T-cell (primary cell): ENCODE data around the gene PRSS1. TPM values are rescaled to one million over a fixed set of nuclear protein-coding genes. Genes with fewer than 3 reads are reported as not detected.

Experiments
- ATAC-seq, 4 experiments: fragments of 200-7000 bp in 3 of 4; fragments of 150-1000 bp in 1 of 4; cut with Tn5 transposase; replicated peaks in 1 of 4; 1 replicate in 3 of 4; 2 replicates in 1 of 4; pipeline ENCODE4 v1.10.0; 2021; ENCODE audit warnings: moderate library complexity in 3 of 4, mild to moderate bottlenecking in 2 of 4, moderate number of reproducible peaks in 1 of 4
- CTCF ChIA-PET, 2 donors: fragments of 300-600 bp; sonication (Branson Sonifier 250); formaldehyde crosslinking; loops; one replicate each; lab custom pipeline; 2022; ENCODE audit warnings: antibody characterized with exemption in 2 of 2; lab: Charles Lee
- POLR2A ChIA-PET, 2 donors: fragments of 300-600 bp; sonication (Branson Sonifier 250); formaldehyde crosslinking; loops; one replicate each; lab custom pipeline; 2022; ENCODE audit warnings: antibody characterized with exemption in 2 of 2; lab: Charles Lee
- DNase-seq, 35 experiments: peaks; one replicate each; pipeline versions ENCODE4 v3.0.0 to v3.0.0-alpha.2; 2013 to 2023
- H3K27ac ChIP-seq: one replicate; pipeline ENCODE4 v1.5.1; 2013; ENCODE audit warnings: low read length
- H3K27me3 ChIP-seq, 2 experiments: replicated peaks in 1 of 2; 1 replicate in 1 of 2; 2 replicates in 1 of 2; pipeline versions ENCODE4 v1.6.1 to v1.7.0; 2013; ENCODE audit warnings: low read length in 1 of 2, mixed read lengths in 1 of 2; ENCODE audit not compliant: control insufficient read depth in 2 of 2, insufficient read depth in 2 of 2; ENCODE audit errors: extremely low read depth in 1 of 2
- H3K36me3 ChIP-seq, 2 donors: 1 replicate in 1 of 2; 2 replicates in 1 of 2; pipeline versions ENCODE4 v1.6.1 to v1.7.0; 2013; ENCODE audit warnings: low read length in 1 of 2; ENCODE audit not compliant: control insufficient read depth in 2 of 2, insufficient read depth in 1 of 2; ENCODE audit errors: extremely low read depth in 1 of 2
- H3K4me1 ChIP-seq, 2 experiments: 1 replicate in 1 of 2; 2 replicates in 1 of 2; pipeline versions ENCODE4 v1.6.1 to v1.7.0; 2013; ENCODE audit warnings: low read length in 2 of 2, mixed read lengths in 1 of 2; ENCODE audit not compliant: insufficient read depth in 2 of 2, control insufficient read depth in 1 of 2; ENCODE audit errors: extremely low read depth in 1 of 2
- H3K4me3 ChIP-seq, 2 donors: 1 replicate in 1 of 2; 2 replicates in 1 of 2; pipeline versions ENCODE4 v1.5.1 to v1.7.0; 2013; ENCODE audit warnings: mild to moderate bottlenecking in 2 of 2, low read length in 1 of 2, moderate library complexity in 1 of 2; ENCODE audit not compliant: control insufficient read depth in 1 of 2; ENCODE audit errors: extremely low read depth in 1 of 2
- H3K9me3 ChIP-seq: 2 replicates; pipeline ENCODE4 v1.7.0; 2013
- H3K27ac Mint-ChIP-seq, 2 donors: one replicate each; pipeline ENCODE4 v1.8.0; 2020 to 2021; ENCODE audit warnings: mild to moderate bottlenecking in 2 of 2, mixed read lengths in 2 of 2
- H3K27me3 Mint-ChIP-seq, 2 donors: one replicate each; pipeline ENCODE4 v1.8.0; 2021 to 2022; ENCODE audit warnings: mixed read lengths in 2 of 2
- H3K36me3 Mint-ChIP-seq: one replicate; pipeline ENCODE4 v1.8.0; 2021; ENCODE audit warnings: mixed read lengths
- H3K4me1 Mint-ChIP-seq, 3 donors: one replicate each; pipeline ENCODE4 v1.8.0; 2020 to 2022; ENCODE audit warnings: mixed read lengths in 3 of 3, mild to moderate bottlenecking in 1 of 3
- H3K4me3 Mint-ChIP-seq, 3 donors: one replicate each; pipeline ENCODE4 v1.8.0; 2020 to 2022; ENCODE audit warnings: mild to moderate bottlenecking in 3 of 3, mixed read lengths in 3 of 3, moderate library complexity in 3 of 3
- H3K9me3 Mint-ChIP-seq, 3 donors: one replicate each; pipeline ENCODE4 v1.8.0; 2020 to 2022; ENCODE audit warnings: mixed read lengths in 3 of 3
- WGBS: methylation state at CpG from one replicate; pipeline ENCODE4 v1.1.5; 2013; ENCODE audit warnings: missing lambda C conversion rate; ENCODE audit not compliant: insufficient coverage; 5-methylcytosine and 5-hydroxymethylcytosine counted together
- total RNA-seq, 35 experiments: library from RNA in 6 of 35; stranded (reverse) in 6 of 35; fragments of 120-200 nt in 1 of 35; gene quantifications; one replicate each; pipeline versions ENCODE4 v1.2.1 to v1.2.4 and lab custom pipeline; 2013 to 2026

The PRSS1 gene
- total RNA-seq, 5 donors from 2014 or later (not counting 1 experiment from before 2014, with no cell fraction given), result 16.0 to 23.7 (median 20.8) TPM; not detected in 2

DNA sequence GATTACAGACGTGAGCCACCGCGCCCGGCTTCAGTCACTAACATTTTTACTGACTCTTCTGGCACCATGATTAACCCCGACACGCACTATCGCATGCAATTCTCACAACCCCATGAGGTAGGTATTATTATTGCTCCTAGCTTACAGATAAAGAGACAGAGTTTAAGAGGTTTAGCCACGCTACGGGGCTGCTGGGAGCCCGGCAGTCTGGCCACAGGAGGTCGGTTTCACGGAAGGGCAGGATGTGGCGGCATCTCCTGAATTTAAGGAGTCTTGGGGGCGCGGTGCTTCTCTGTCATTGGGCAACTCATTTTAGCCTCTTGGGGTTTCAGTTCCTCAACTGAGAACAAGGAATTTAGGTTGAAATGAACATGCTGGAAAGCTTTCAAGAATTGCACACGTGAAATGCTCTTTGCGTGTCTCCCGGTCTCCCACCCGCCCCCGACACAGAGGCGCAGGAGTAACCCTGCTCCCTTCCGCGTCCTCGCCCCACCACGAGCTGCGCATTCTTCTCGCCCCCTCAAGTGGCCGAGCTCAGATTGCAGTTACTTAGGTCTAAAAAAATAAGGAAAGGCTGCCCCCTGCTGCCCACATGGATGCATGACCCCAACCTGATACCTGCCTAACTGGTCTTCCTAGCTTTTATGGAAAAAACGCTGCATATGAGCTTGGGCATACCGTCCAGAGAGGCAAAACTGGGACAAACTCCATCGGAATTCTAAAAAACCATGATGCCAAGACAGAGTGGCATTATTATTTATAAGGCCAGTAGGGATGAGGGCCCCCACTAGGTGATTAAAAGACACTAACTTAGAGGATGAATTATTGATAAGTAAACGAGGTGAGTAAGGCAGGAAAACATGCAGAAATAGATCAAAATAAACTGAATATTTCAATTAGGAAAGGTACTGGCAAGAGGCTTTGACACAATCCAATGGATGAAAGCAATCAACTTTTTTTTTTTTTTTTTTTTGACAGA, 33.9 kb downstream of the PRSS1 start:
- peak overlapping the region; percentile 74 to 82 (median 75) for H3K4me3 Mint-ChIP-seq
- H3K27ac ChIP-seq, result peak overlapping the region; percentile 97
- ChIA-PET CTCF (interaction anchor here (0.6 to 10.0 kb wide), 39 partner anchors 11 to 1167 kb away, joined by 3 to 382 read pairs (median 5); no protein-coding TSS in a partner anchor), POLR2A (interaction anchor here (0.6 to 12.9 kb wide), 7 partner anchors 15 to 151 kb away, joined by 3 to 577 read pairs (median 4); no protein-coding TSS in a partner anchor)
- H3K4me1 Mint-ChIP-seq, result peaks cover 7 to 15% (median 9%) of the 10 kb centered on the region in 3 donors
- H3K27me3 ChIP-seq, result no peaks in the 10 kb centered on the region
- peaks cover 9% of the 10 kb centered on the region for H3K36me3 Mint-ChIP-seq
- H3K27ac Mint-ChIP-seq, result peak overlapping the region; percentile 90
- peak overlapping the region in 1 of 2 donors; percentile 48 for H3K4me3 ChIP-seq
- peaks cover 0 to 2% of the 10 kb centered on the region in 2 donors for H3K36me3 ChIP-seq
- no peaks in the 10 kb centered on the region for H3K9me3 Mint-ChIP-seq
- DNase-seq, result peak; percentile 58 to 90 (median 77)
- 0% methylated on average over 15 of the region's 32 CpGs for WGBS
- H3K9me3 ChIP-seq, result no peaks in the 10 kb centered on the region
- no peaks in the 10 kb centered on the region for H3K27me3 Mint-ChIP-seq
- ATAC-seq, result peak; percentile 32 to 59 (median 50)
- peaks cover 3 to 15% of the 10 kb centered on the region in 2 experiments for H3K4me1 ChIP-seq

DNA sequence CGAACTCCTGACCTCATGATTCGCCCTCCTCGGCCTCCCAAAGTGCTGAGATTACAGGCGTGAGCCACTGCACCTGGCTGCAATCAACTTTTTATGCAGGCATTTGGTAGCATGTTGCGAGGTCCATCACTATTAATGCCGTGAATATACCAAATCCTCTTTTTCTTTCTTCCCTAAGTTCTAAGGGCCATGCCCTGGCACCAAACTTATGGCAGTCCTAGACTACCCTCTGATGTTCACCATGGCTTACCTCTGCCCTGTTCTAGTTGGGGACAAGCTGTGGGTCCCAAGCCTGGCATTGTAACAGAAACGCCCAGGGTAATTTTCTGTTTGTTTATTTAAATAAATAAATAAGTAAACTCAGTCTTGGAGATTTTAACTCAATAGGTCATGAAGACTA, 34.8 kb downstream of the PRSS1 start:
- no peak for DNase-seq
- H3K9me3 ChIP-seq, result no peaks in the 10 kb centered on the region
- H3K27ac ChIP-seq, result peak overlapping the region; percentile 97
- ChIA-PET CTCF (interaction anchor here (0.7 to 10.0 kb wide), 12 partner anchors 9 to 175 kb away, joined by 3 to 382 read pairs (median 14); no protein-coding TSS in a partner anchor), POLR2A (interaction anchor here (0.6 to 12.9 kb wide), 12 partner anchors 10 to 598 kb away, joined by 3 to 577 read pairs (median 10); no protein-coding TSS in a partner anchor)
- H3K4me3 ChIP-seq, result no peak overlapping the region
- no CpG with 5 or more reads among the region's 7 CpGs for WGBS
- no peaks in the 10 kb centered on the region for H3K27me3 ChIP-seq
- Mint-ChIP-seq H3K36me3 (peaks cover 18% of the 10 kb centered on the region), H3K27me3 (no peaks in the 10 kb centered on the region), H3K4me3 (peak overlapping the region in 2 of 3 donors; percentile 93 to 96), H3K9me3 (no peaks in the 10 kb centered on the region), H3K4me1 (peaks cover 7 to 16% (median 9%) of the 10 kb centered on the region in 3 donors), H3K27ac (peak overlapping the region; percentile 90)
- peaks cover 0 to 9% of the 10 kb centered on the region in 2 donors for H3K36me3 ChIP-seq
- no peak for ATAC-seq
- peaks cover 3 to 15% of the 10 kb centered on the region in 2 experiments for H3K4me1 ChIP-seq

DNA sequence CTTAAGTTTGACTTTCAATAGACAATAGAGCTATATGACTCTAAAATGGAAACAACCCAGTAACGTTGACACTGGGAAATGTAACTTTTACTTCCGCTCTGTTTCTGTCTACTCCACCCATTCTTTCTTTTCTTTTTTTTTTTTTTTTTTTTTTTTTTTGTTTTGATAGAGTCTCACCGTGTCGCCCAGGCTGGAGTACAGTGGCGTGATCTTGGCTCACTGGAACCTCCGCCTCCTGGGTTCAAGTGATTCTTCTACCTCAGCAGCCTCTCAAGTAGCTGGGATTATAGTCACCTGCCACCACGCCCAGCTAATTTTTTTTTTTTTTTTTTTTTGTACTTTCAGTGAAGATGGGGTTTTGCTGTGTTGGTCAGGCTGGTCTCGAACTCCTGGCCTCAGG, 35.4 kb downstream of the PRSS1 start:
- WGBS, result no CpG with 5 or more reads among the region's 8 CpGs
- Histone ChIP-seq H3K27ac (peak overlapping the region; percentile 97), H3K4me3 (peak overlapping the region in 1 of 2 donors; percentile 91), H3K36me3 (peaks cover 0 to 9% of the 10 kb centered on the region in 2 donors), H3K4me1 (peaks cover 3 to 15% of the 10 kb centered on the region in 2 experiments), H3K27me3 (no peaks in the 10 kb centered on the region), H3K9me3 (no peaks in the 10 kb centered on the region)
- H3K4me1 Mint-ChIP-seq, result peaks cover 7 to 20% (median 9%) of the 10 kb centered on the region in 3 donors
- peak overlapping the region; percentile 96 to 100 for H3K27ac Mint-ChIP-seq
- H3K9me3 Mint-ChIP-seq, result no peaks in the 10 kb centered on the region
- ATAC-seq (peak in 2 of 4 experiments; percentile 7 to 36), DNase-seq (peak in 23 of 35 experiments; percentile 13 to 71 (median 46))
- ChIA-PET CTCF (interaction anchor here (0.5 to 10.0 kb wide), 16 partner anchors 8 to 422 kb away, joined by 3 to 382 read pairs (median 10); no protein-coding TSS in a partner anchor), POLR2A (interaction anchor here (0.6 to 12.9 kb wide), 18 partner anchors 8 to 1770 kb away, joined by 3 to 577 read pairs (median 8); partner anchors contain the start of gene MRPS33 (in 1 of the 2))
- H3K27me3 Mint-ChIP-seq, result no peaks in the 10 kb centered on the region
- H3K4me3 Mint-ChIP-seq, result peak overlapping the region; percentile 55 to 96 (median 93)
- peaks cover 24% of the 10 kb centered on the region for H3K36me3 Mint-ChIP-seq

DNA sequence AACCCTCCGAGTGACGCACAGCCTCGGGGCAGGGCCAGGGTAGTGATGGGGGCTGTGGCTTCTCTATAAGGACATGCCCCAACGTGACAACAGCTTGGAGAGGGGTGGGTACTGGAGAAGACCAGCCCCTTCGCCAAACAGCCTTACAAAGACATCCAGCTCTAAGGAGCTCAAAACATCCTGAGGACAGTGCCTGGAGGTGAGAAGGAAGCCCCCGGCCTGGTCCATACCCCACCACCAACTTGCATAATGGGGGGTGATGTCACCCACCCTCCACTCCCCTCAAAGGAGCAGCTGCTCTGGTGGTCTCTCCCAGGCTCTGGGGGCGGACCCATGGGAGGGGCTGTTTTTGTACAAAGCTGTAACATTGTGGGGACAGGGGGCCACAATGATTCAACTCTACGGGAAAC, 36.6 kb downstream of the PRSS1 start:
- CTCF ChIA-PET, result interaction anchor here (0.6 to 10.0 kb wide), 14 partner anchors 10 to 525 kb away, joined by 3 to 382 read pairs (median 6); partner anchors contain the start of gene GSTK1 (in 1 of the 2)

DNA sequence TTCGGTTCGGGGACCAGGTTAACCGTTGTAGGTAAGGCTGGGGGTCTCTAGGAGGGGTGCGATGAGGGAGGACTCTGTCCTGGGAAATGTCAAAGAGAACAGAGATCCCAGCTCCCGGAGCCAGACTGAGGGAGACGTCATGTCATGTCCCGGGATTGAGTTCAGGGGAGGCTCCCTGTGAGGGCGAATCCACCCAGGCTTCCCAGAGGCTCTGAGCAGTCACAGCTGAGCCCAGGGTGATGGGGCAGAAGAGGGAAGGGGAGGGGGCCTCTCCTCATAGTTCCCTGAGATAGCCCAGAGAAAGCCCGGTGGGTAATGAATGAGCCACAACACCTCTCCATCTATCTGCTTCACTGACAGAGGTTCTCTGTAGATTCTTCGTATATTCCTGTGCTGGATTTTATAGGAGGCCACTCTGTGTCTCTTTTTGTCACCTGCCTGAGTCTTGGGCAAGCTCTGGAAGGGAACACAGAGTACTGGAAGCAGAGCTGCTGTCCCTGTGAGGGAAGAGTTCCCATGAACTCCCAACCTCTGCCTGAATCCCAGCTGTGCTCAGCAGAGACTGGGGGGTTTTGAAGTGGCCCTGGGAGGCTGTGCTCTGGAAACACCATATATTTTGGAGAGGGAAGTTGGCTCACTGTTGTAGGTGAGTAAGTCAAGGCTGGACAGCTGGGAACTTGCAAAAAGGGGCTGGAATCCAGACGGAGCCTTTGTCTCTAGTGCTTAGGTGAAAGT, 37.9 kb downstream of the PRSS1 start:
- H3K4me1 ChIP-seq, result peaks cover 10 to 28% of the 10 kb centered on the region in 2 experiments
- Mint-ChIP-seq H3K4me3 (peak overlapping the region; percentile 93 to 97 (median 96)), H3K36me3 (peaks cover 45% of the 10 kb centered on the region), H3K27me3 (no peaks in the 10 kb centered on the region), H3K27ac (peak overlapping the region; percentile 99 to 100), H3K9me3 (no peaks in the 10 kb centered on the region), H3K4me1 (peaks cover 13 to 36% (median 19%) of the 10 kb centered on the region in 3 donors)
- ChIA-PET POLR2A (interaction anchor here (1.4 to 12.9 kb wide), 6 partner anchors 10 to 151 kb away, joined by 4 to 577 read pairs (median 154); no protein-coding TSS in a partner anchor), CTCF (interaction anchor here in 1 of 2 donors (1.6 to 10.0 kb wide), 2 partner anchors 11 to 23 kb away, joined by 5 to 382 read pairs; no protein-coding TSS in a partner anchor)
- DNase-seq (peak in 5 of 35 experiments; percentile 1 to 31 (median 5)), ATAC-seq (no peak)
- peaks cover 0 to 27% of the 10 kb centered on the region in 2 donors for H3K36me3 ChIP-seq
- H3K9me3 ChIP-seq, result no peaks in the 10 kb centered on the region
- WGBS, result no CpG with 5 or more reads among the region's 11 CpGs
- H3K4me3 ChIP-seq, result peak overlapping the region; percentile 79 to 91
- no peaks in the 10 kb centered on the region for H3K27me3 ChIP-seq
- peak overlapping the region; percentile 97 for H3K27ac ChIP-seq

More for the DNA sequence above, 36.6 kb downstream of the PRSS1 start:
- peak; percentile 71 to 85 (median 78) for ATAC-seq
- Histone ChIP-seq H3K27me3 (no peaks in the 10 kb centered on the region), H3K4me1 (peaks cover 5 to 17% of the 10 kb centered on the region in 2 experiments), H3K27ac (peak overlapping the region; percentile 97), H3K4me3 (peak overlapping the region in 1 of 2 donors; percentile 91), H3K36me3 (peaks cover 0 to 18% of the 10 kb centered on the region in 2 donors), H3K9me3 (no peaks in the 10 kb centered on the region)
- H3K9me3 Mint-ChIP-seq, result no peaks in the 10 kb centered on the region
- peaks cover 7 to 28% (median 13%) of the 10 kb centered on the region in 3 donors for H3K4me1 Mint-ChIP-seq
- POLR2A ChIA-PET, result interaction anchor here (0.6 to 12.9 kb wide), 16 partner anchors 12 to 622 kb away, joined by 3 to 577 read pairs (median 8); no protein-coding TSS in a partner anchor
- peaks cover 35% of the 10 kb centered on the region for H3K36me3 Mint-ChIP-seq
- H3K4me3 Mint-ChIP-seq, result peak overlapping the region; percentile 82 to 96 (median 93)
- WGBS, result no CpG with 5 or more reads among the region's 8 CpGs
- H3K27ac Mint-ChIP-seq, result peak overlapping the region; percentile 96 to 100
- DNase-seq, result peak; percentile 46 to 92 (median 84)
- no peaks in the 10 kb centered on the region for H3K27me3 Mint-ChIP-seq
